GM21619 (cell line): ENCODE data around the gene C1orf216.
"Not testable (repeated sequence)": the region's sequence is repeated elsewhere in the genome, so short reads cannot be mapped to it uniquely, and the experiment has no call there.

Experiments used
- ATAC-seq: cut with Tn5 transposase; IDR thresholded peaks from one replicate; pipeline ENCODE4 v1.9.1; 2021; ENCODE audit not compliant: unreplicated experiment

C1orf216 gene

DNA sequence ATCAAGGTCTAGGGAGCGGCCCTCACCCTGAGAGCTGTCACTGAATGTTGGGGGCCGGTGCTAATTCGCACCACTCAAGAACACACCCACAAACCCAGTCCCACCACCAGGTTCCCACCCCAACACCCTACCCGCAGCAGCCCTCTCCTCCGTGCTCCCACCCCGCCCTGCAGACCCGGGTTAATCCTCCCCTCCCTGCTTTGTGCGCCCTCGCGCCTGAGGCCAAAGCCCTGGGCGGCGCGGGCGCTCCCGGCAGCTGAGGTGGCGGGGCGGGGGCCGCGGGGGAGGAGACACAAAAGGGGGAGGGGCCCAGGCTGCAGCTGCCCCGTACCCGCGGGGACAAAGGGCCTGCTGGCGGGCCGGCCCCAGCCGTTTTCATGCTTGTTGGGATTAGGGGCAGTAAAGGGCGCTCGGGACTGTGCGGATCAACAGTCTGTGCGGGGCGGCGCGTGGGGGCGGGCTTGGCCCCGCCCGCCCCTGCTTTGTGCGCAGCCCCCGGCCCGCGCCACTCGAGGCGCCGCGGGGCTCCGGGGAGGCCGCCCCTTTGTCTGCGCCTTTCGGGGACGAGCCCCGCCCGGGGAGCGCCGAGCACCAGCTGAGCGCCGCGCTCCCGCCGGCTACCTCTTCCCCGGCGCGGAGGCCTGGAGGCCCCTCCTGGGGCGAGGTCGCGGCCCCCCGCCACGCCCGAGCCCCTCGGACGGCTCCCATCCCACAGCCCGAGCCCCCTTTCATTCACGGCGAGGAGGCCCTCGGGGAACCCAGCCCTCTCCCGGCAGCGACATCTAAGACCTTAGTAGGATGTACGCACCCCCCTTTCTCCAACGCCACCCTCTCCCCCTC, 10.9 kb downstream of the C1orf216 start:
- ATAC-seq, result no peak

DNA sequence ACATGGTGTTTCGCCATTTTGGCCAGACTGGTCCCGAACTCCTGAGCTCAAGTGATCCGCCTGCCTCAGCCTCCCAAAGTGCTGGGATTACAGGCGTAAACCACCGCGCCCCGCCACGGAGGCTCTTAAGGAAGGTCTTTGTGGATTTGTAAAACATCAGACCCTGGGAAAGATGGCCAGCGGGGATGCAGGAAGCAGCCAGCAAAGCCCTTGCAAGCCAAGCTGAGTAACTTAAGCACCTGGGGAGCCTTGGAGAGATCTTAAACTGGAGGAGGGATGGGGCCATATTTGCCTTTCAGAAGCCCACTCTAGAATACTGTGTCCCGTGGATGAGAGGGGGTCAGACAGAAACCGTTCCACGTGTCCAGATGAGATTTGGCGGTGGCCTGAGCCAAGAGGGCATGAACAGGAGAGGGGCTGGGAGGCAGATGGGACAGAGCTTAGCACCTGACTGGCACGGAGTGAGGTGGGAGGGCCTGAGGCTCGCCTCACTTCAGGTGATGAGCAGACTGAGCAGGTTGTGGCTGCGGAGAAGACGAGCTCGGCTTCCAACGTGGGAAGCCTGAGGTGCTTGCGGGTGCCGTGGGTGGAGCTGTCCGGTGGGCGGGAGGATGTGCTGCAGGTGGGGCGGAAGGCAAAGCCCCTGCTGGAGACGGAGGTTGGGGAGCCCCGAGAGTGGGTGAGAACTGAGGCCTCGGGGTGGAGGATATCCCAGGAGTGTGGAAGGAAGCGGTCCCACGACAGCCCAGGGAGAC, 11.7 kb downstream of the C1orf216 start:
- ATAC-seq, result no peak

DNA sequence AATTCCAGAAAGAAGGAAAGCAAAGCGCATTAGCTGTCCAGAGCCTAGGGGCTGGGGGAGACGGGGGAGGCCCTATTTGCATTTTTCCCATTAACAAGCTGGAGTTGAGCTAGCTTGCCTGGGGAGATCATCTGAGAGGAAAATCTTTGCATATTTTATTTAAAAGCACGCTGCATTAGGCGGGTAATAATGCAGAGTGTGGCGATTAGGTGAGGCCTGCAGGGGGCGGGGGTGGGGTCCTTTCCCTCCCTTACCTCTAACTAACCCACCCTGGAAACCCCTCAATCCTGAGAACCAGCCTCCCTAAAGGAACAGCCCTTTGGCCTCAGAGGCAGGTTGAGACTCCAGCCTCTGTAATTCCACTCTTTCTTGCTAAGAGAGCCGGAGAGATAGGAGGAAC, 16.2 kb downstream of the C1orf216 start:
- ATAC-seq, result no peak

DNA sequence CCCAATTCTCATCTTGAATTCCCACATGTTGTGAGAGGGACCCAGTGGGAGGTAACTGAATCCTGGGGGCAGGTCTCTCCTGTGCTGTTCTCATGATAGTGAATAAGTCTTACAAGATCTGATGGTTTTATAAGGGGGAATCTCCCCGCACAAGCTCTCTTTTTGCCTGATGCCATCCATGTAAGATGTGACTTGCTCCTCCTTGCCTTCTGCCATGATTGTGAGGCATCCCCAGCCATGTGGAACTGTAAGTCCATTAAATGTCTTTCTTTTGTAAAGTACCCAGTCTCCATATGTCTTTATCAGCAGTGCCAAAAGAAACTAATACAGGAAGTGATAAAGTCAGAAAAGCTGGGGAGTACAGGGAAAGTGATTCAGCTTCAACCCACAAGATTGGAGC, 19.5 kb downstream of the C1orf216 start:
- ATAC-seq, result not testable (repeated sequence)

DNA sequence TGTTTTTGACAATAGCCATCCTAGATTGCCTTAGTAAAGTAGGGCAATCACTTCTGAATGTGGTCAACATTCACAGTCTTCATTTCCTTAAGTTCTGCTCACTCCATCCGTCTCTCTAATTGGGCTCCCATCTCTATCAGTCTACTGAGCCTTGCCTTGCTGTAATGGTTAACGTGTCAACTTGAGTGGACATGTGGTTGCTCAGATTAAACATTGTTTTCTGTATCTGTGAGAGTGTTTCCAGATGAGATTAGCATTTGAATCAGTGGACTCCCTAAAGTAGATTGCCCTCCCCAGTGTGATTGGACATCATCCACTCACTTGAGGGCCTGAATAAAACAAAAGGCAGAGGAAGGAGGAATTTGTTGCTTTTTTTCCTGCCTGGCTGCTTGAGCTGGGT, 26.4 kb downstream of the C1orf216 start:
- ATAC-seq, result no peak

DNA sequence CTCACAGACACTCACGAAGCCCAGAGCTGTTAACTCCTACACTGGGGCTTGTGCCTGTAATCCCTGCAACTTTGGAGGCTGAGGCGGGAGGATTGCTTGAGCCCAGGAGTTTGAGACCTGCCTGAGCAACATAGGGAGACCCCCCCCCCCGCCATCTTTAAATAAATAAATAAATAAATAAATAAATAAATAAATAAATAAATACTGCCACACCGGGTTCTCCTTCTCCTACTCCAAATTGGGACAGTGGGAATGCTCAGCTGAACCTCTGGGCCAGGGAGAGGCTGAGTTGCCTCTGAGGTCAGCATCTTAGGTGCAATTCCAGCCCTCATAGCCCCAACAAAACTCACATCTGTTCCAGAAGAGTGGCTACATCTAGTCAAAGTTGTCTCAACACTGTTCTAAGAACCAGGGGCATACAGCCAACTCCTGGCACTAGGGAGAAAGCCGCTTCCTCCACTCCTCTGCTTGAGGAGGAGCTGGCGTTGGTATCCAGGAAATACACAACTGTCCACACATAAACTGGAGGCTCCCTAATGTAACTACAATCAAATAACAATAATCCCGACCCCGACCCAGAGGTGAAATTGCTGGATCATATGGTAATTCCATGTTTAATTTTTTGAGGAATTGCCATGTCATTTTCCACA, 27.0 kb downstream of the C1orf216 start:
- ATAC-seq, result no peak

DNA sequence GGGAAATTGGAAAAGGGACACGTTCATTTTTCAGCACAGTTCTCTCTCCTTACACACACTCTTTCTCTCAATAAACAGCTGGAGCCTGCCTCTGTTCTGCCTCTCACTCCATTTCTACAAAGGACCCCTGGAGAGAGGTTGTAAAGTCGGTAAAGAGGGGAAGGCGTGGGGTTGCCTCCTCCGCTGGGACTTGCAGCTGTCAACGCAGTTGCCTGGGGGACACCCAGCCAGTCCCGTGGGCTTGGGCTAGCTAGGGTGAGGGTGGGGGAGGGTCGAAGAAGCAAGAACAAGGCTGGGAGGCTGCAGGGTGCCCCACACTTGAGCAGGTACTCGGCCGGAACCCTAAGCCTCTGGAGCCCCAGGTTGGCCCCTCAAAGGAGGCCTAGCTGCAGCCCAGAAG, 27.6 kb downstream of the C1orf216 start:
- no peak for ATAC-seq

DNA sequence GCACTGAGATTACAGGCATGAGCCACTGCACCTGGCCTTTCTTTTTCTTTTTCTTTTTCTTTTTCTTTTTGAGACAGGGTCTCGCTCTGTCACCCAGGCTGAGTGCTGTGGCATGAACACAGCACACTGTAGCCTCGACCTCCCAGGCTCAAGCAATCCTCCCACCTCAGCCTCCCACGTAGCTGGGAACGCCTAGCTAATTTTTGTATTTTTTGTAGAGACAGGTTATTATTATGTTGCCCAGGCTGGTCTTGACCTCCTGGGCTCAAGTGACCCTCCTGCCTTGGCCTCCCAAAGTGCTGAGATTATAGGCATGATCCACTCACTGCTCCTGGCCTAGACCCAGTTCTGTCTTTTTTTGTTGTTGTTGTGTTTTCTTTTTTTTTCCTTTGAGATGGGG, 28.6 kb downstream of the C1orf216 start:
- not testable (repeated sequence) for ATAC-seq

DNA sequence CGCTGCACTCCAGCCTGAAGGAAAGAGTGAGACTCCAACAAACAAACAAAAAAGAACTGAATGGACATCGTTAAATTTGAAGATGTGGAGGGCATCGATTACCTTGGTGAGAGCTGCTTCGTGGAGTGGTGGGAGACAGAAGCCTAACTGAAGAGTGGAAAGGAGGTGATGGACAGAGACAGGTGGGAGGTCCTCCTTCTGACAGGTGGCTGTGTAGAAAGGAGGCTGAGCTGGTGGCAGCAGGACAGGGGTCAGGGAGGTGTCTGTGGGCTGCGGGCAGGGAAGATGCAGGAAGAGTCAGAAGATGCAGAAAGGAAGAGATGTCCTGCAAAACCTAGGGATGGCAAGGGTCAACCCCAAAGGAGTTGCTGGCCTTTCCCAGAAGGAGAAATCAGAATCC, 30.5 kb downstream of the C1orf216 start:
- no peak for ATAC-seq

DNA sequence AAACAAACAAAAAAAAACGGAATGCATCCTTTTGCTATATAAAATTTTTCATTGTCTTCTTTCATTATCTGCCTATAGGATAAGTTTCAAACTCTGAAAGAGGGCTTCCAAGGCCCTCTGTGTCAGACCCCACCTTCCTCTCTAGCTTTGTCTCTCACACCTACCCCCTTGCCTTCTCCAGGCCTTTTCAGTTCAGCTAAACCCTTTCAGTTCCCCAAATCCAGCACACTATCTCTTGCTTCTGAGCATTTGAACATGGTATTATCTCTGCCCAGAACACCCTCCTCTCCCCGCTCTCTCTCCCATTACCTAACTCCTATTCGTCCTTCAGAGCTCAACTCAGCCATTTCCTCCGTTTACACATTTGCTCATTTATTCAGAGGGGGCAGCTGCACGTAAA, 35.7 kb downstream of the C1orf216 start:
- no peak for ATAC-seq

DNA sequence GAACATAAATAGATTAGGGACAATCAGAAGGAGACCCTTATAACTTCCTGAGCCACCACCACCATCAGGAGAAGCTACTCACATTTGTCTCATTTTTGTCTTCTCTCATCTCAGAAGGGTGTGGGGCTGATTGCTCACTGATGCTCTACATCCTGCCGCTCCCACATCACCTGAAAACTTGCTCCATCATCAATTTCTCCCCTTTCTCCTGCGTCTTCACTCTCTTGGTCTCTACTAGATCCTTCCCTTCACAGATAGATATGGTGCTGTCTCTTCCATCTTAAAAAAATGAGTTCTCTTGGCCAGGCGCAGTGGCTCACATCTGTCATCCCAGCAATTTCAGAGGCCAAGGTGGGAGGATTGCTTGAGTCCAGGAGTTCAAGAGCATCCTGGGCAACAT, 38.4 kb downstream of the C1orf216 start:
- no peak for ATAC-seq

DNA sequence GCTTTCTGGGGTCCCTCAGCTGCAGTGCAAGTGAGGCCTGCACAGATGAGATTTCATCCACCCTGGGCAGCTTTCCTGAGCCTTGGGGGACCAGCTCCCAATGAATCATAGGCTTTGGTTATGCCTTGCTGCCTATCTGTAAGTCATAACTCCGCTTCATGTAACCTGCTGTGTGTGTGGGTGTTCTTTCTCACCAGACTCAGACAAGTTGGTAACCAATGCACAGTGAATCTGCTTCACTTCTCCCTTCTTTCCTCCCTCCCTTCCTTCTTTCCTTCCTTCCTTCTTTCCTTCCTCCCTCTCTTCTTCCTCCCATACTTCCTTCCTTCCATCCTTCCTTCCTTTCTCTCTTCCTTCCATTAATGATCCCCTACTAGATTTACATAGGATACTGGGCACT, 42.9 kb downstream of the C1orf216 start:
- ATAC-seq, result no peak

DNA sequence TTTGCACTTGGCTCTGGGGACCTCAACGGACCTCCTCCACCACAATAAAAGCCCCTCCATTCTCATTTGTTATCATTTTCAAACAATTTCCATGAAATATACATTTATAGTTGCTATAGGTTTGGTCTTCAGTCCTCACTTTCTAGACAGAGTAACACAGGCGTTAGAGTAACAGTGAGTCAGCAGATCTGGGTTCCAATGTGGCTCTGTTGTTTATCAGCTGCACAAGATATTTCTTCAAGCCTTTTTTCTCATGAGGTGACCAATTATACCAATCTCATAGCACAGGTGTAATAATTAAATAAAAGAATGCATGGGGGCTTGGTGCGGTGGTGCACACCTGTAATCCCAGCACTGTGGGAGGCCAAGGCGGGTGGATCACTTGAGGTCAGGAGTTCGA, 44.6 kb downstream of the C1orf216 start:
- no peak for ATAC-seq

DNA sequence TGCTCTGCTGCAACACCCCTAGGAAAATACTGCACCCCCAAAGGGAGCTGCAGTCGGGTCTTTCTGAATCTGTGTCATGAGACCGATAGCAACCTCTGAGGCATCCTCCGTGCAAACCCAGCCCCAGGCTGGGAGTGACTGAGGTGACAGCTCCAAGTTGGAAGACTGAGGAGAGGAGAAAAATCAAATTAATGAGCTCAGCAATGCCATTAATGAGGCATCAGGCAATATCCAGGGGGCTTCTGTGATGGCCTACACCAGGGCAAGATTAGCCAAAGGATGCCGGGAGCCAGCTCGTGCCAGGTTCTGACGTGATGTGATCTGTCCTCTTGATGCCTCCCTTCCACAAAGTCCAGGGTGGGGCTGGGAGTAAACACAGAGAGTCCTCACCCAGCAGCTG, 46.6 kb downstream of the C1orf216 start:
- ATAC-seq, result no peak

DNA sequence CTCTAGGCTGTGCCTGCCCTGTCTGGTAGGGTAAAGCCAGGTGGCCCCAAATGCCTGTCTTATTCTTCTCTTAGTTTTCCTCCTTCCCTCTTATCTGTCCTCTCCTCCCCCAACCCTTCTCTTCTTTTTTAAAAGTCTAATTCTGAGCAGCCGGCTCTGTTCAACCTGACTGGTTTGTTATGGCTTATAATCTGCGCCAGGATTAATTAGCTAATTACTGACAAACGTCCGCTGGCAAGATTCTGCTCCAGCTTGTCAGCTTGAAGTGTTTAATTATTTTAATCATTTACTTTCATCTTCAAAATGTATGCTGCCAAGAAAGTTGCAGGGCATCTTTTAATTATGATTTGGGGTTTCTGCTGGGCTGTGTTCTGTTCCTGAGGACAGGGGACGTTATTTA, 50.2 kb downstream of the C1orf216 start:
- ATAC-seq, result no peak

DNA sequence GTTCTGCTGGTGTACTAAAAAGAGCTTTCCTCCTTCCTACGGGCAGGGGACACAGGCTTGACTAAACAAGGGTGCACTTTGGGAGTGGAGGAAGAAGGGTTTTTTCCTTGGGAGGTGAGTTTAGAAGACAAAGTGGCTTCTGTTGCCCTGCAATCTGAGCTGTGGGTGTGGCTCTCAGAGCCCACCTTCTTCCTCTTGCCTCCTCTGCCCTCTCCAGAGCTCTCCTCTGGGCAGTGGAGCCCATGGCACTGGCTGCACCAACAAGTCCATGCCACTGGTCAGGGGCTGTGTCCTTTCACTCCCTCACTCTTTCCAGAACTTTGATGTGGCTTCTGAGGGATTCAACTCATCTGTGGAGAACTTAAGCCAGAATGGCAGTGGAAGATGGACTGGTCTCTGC, 51.8 kb downstream of the C1orf216 start:
- no peak for ATAC-seq

DNA sequence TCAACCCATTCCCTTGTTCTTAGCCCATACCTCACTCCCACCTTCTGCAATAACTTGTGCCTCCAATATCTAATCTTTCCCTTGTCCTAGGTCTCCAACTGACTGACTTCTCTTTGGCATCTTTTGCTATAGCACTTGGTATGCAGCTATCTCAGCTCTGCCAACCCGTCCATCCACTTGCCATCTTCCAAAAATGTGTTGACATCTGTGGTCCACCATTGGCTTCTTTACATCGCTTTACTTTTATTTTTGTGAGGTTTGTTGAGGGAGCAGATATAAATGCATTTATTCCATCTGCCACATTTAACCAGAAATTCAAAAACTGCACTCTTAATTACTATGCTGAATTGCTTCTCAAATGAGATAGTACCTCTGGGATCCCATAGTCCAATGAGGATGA, 52.5 kb downstream of the C1orf216 start:
- no peak for ATAC-seq
